Karpas-422 (cell line): Measurements from ENCODE around the gene CTH. TPM values are rescaled to one million over a fixed set of nuclear protein-coding genes. Genes with fewer than 3 reads are reported as not detected.
"Not testable (repeated sequence)": the region's sequence is repeated elsewhere in the genome, so short reads cannot be mapped to it uniquely, and the experiment has no call there.

Experiments used
- DNase-seq: peaks from one replicate; pipeline ENCODE4 v3.0.0-alpha.2; 2015
- H2AFZ ChIP-seq: fragments of 200-600 bp; sonication (generic); 2 replicates; pipeline ENCODE4 v1.6.1; 2014; ENCODE audit warnings: antibody characterized with exemption, low read length, mixed read lengths
- H3K27ac ChIP-seq: fragments of 200-600 bp; sonication (generic); 2 replicates; pipeline ENCODE4 v1.5.1; 2014; ENCODE audit warnings: mild to moderate bottlenecking, low read length, moderate library complexity
- H3K27me3 ChIP-seq: fragments of 200-600 bp; sonication (generic); 2 replicates; pipeline ENCODE4 v1.6.1; 2014; ENCODE audit warnings: low read length, mixed read lengths
- H3K36me3 ChIP-seq: fragments of 200-600 bp; sonication (generic); 2 replicates; pipeline ENCODE4 v1.6.1; 2014; ENCODE audit warnings: low read length, mixed read lengths; ENCODE audit not compliant: insufficient read depth
- H3K4me1 ChIP-seq: fragments of 200-600 bp; sonication (generic); 2 replicates; pipeline ENCODE4 v1.6.1; 2014; ENCODE audit warnings: mild to moderate bottlenecking, low read length, mixed read lengths
- H3K4me2 ChIP-seq: fragments of 200-600 bp; sonication (generic); 2 replicates; pipeline ENCODE4 v1.6.1; 2014; ENCODE audit warnings: low read length, low read depth, mild to moderate bottlenecking; ENCODE audit not compliant: poor library complexity, severe bottlenecking
- H3K4me3 ChIP-seq: fragments of 200-600 bp; sonication (generic); 2 replicates; pipeline ENCODE4 v1.5.1; 2014; ENCODE audit warnings: mild to moderate bottlenecking, antibody characterized with exemption, low read length, mixed read lengths
- H3K79me2 ChIP-seq: fragments of 200-600 bp; sonication (generic); 2 replicates; pipeline ENCODE4 v1.6.1; 2014; ENCODE audit warnings: mild to moderate bottlenecking, low read length, mixed read lengths
- H3K9ac ChIP-seq: fragments of 200-600 bp; sonication (generic); 2 replicates; pipeline ENCODE4 v1.6.0; 2014; ENCODE audit warnings: low read length
- H3K9me2 ChIP-seq: fragments of 200-600 bp; sonication (generic), shearing (Covaris generic); replicated peaks from 2 replicates; pipeline ENCODE4 v1.6.0; 2014; ENCODE audit warnings: mild to moderate bottlenecking, low read length, moderate library complexity; ENCODE audit not compliant: insufficient read depth
- H3K9me3 ChIP-seq: fragments of 300-700, 200-600 bp; sonication (generic); 2 replicates; pipeline ENCODE4 v1.6.1; 2014; ENCODE audit warnings: low read length, mixed read lengths
- H4K20me1 ChIP-seq: fragments of 200-600 bp; sonication (generic); 2 replicates; pipeline ENCODE4 v1.6.1; 2014; ENCODE audit warnings: mild to moderate bottlenecking, antibody characterized with exemption, low read length, low read depth; ENCODE audit not compliant: insufficient read depth
- total RNA-seq: library from RNA; depleted of rRNA; stranded (reverse); fragments of >200 nt; shearing (Covaris generic); gene quantifications from 2 replicates; pipeline ENCODE4 v1.2.3, GENCODE V29; 2014; ENCODE audit warnings: low replicate concordance

Gene CTH
- total RNA-seq, 1 experiment from 2014 or later = 63.3 TPM

DNA sequence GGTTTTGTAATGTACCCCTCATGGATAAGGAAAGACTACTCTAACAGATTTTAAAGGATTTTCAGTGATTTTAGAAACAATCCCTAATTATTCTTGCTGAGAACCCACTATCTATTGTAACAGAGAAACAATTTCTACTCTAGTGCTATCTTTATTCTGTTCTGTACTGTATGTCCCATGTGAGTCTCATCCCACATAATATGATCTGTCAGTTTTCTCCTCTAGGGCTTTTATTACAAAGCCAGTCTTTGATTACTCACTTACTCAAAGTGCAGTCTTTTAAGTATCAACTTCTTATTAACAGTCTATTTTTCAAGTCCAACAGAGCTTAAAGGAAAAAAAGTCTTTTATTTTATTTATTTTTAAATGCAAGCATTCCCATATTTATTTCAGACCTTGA, 54.8 kb downstream of the CTH start:
- no peaks in the 10 kb centered on the region for H4K20me1 ChIP-seq
- H3K36me3 ChIP-seq = no peaks in the 10 kb centered on the region
- H3K9me3 ChIP-seq = no peaks in the 10 kb centered on the region
- no peaks in the 10 kb centered on the region for H3K27me3 ChIP-seq
- H3K4me2 ChIP-seq = no peak overlapping the region
- no peaks in the 10 kb centered on the region for H3K79me2 ChIP-seq
- no peak overlapping the region for H2AFZ ChIP-seq
- H3K9ac ChIP-seq = no peak overlapping the region
- no peak overlapping the region for H3K27ac ChIP-seq
- H3K4me3 ChIP-seq = no peak overlapping the region
- H3K4me1 ChIP-seq = peaks cover 18% of the 10 kb centered on the region
- DNase-seq = no peak
- H3K9me2 ChIP-seq = no peaks in the 10 kb centered on the region

DNA sequence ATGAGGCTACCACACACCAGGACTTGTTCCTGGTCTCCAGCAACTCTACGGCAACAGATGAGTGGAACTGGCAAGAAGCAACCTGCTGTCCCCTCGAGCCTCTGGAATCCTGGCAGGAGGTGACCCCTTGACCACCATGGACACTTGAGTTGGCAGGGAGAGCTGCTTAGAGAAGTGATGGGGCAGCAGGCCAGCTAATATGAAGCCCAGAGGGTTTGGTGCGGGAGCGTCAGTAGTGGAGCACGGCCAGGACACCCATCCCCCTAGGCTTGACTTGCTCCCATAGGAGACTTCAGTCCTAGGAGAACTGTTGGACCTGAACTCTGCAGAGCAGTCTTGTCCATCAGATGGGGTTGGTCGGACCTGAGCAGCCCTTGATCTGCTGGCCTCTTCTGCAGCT, 56.5 kb downstream of the CTH start:
- no peak for DNase-seq
- Histone ChIP-seq H4K20me1 (no peaks in the 10 kb centered on the region), H3K9me2 (no peaks in the 10 kb centered on the region), H3K4me2 (no peak overlapping the region), H3K4me3 (no peak overlapping the region), H3K9ac (no peak overlapping the region), H3K36me3 (no peaks in the 10 kb centered on the region), H3K4me1 (peaks cover 9% of the 10 kb centered on the region), H3K79me2 (no peaks in the 10 kb centered on the region), H3K27me3 (no peaks in the 10 kb centered on the region), H3K9me3 (no peaks in the 10 kb centered on the region), H2AFZ (no peak overlapping the region), H3K27ac (no peak overlapping the region)

DNA sequence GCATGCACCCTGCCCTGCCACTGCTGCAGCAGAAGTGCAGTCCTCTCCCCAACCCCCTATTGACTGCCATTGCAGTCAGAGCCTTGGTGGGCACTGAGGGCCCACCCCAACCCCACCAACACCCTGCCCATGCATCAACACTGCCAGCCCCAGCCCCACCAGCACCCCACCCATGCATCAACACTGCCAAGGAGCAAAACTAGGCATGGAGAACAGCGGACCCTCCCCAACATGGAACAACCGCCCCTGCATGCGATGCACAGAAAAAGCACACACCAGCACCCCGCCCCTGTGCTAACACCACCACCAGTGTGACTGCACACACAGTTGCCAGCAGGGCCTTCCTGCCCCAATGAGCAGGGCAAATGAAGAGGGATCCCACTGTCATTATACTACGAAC, 57.1 kb downstream of the CTH start:
- Histone ChIP-seq H3K9me3 (no peaks in the 10 kb centered on the region), H3K4me2 (no peak overlapping the region), H3K9me2 (no peaks in the 10 kb centered on the region), H3K27me3 (no peaks in the 10 kb centered on the region), H3K9ac (no peak overlapping the region), H3K36me3 (no peaks in the 10 kb centered on the region), H3K27ac (no peak overlapping the region), H4K20me1 (no peaks in the 10 kb centered on the region), H3K79me2 (no peaks in the 10 kb centered on the region), H3K4me3 (no peak overlapping the region), H3K4me1 (peaks cover 9% of the 10 kb centered on the region), H2AFZ (no peak overlapping the region)
- no peak for DNase-seq

DNA sequence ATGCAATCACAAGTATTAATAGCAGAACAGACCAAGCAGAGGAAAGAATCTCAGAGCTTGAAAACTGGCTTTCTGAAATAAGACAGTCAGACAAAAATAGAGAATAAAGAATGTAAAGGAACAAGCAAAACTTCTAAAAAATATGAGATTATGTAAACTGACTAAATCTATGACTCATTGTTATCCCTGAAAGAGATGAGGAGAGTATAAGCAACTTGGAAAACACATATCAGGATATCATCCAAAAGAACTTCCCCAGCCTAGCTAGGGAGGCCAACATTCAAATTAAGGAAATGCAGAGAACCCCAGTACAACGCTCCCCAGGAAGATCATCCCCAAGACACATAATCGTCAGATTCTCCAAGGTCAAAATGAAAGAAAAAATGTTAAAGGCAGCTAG, 58.1 kb downstream of the CTH start:
- H3K9me3 ChIP-seq, H3K4me1 ChIP-seq, H3K79me2 ChIP-seq, H2AFZ ChIP-seq, H3K4me3 ChIP-seq, H3K27ac ChIP-seq, H3K27me3 ChIP-seq, H4K20me1 ChIP-seq, H3K4me2 ChIP-seq, H3K9ac ChIP-seq, DNase-seq, H3K9me2 ChIP-seq, H3K36me3 ChIP-seq: not testable (repeated sequence)

DNA sequence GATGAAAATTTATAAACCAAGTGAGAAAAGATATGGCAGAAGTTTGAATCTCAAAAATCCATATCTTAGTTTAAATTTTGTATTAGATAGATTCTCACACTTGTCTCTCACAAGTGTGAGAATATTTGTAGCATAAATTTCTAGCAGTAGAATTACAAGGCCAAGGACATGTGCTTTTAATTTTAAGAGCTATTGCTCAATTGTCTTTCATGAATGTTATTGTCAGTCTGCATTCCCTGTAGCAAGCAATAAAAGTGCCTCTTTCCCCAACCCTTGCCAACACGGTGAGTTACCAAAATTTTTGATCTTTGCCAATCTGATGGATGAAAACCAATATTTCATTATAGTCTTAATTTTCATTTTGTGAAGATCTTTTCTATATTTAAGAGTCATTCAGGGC, 64.0 kb downstream of the CTH start:
- no peak overlapping the region for H3K4me2 ChIP-seq
- no peaks in the 10 kb centered on the region for H3K79me2 ChIP-seq
- no peaks in the 10 kb centered on the region for H3K36me3 ChIP-seq
- no peaks in the 10 kb centered on the region for H3K27me3 ChIP-seq
- no peaks in the 10 kb centered on the region for H4K20me1 ChIP-seq
- H3K27ac ChIP-seq = no peak overlapping the region
- H3K9ac ChIP-seq = no peak overlapping the region
- H3K4me1 ChIP-seq = no peaks in the 10 kb centered on the region
- no peak for DNase-seq
- H3K9me3 ChIP-seq = no peaks in the 10 kb centered on the region
- H2AFZ ChIP-seq = no peak overlapping the region
- no peaks in the 10 kb centered on the region for H3K9me2 ChIP-seq
- H3K4me3 ChIP-seq = no peak overlapping the region

DNA sequence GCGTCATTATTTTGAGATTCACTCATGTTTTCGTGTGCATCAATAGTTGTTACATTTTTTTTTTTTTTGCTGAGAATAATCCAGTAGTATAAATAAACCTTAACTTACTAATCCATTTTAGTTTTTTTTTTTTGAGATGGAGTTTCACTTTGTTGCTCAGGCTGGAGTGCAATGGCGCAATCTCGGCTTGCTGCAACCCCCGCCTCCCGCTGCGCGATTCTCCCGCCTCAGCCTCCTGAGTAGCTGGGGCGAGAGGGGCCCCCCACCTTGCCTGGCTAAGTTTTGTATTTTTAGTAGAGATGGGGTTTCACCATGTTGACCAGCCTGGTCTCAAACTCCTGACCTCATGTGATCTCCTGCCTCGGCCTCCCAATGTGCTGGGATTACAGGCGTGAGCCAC, 66.0 kb downstream of the CTH start:
- H3K4me2 ChIP-seq = no peak overlapping the region
- H2AFZ ChIP-seq = no peak overlapping the region
- no peaks in the 10 kb centered on the region for H3K79me2 ChIP-seq
- no peak for DNase-seq
- no peaks in the 10 kb centered on the region for H3K27me3 ChIP-seq
- no peak overlapping the region for H3K27ac ChIP-seq
- peaks cover 3% of the 10 kb centered on the region; the same call in 1 of the 2 replicates for H3K4me1 ChIP-seq
- H3K9me3 ChIP-seq = no peaks in the 10 kb centered on the region
- H3K36me3 ChIP-seq = no peaks in the 10 kb centered on the region
- no peaks in the 10 kb centered on the region for H4K20me1 ChIP-seq
- H3K9me2 ChIP-seq = no peaks in the 10 kb centered on the region
- H3K4me3 ChIP-seq = no peak overlapping the region
- no peak overlapping the region for H3K9ac ChIP-seq

DNA sequence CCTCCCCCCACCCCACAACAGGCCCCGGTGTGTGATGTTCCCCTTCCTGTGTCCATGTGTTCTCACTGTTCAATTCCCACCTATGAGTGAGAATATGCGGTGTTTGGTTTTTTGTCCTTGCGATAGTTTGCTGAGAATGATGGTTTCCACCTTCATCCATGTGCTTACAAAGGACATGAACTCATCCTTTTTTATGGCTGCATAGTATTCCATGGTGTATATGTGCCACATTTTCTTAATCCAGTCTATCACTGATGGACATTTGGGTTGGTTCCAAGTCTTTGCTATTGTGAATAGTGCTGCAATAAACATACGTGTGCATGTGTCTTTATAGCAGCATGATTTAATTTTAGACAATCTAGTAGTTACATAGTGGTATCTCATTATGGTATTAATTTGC, 66.8 kb downstream of the CTH start:
- H3K9ac ChIP-seq, H3K9me2 ChIP-seq, H3K4me2 ChIP-seq, H3K4me1 ChIP-seq, H3K36me3 ChIP-seq, H3K4me3 ChIP-seq, H3K27ac ChIP-seq, H3K9me3 ChIP-seq, H3K27me3 ChIP-seq, DNase-seq, H4K20me1 ChIP-seq, H3K79me2 ChIP-seq, H2AFZ ChIP-seq: not testable (repeated sequence)

DNA sequence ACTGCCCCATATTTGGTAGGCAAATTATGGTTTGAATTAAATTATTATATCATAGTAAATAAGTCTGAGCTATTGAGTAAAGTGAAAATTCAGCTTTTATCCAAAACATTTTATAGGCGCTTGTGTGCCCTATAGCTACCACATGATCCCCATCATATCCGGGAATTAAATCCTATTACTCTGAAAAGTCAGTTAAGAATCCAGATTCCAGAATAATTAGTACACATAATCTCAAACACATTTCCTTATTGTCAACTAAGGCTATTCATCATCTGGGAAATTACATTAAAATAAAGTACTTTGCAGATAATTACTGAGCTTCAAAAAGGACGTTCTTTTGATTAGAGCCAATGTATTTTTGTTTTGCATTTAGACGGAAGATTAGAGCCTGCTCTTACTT, 72.3 kb downstream of the CTH start:
- H3K4me3 ChIP-seq = no peak overlapping the region
- H3K4me2 ChIP-seq = no peak overlapping the region
- no peaks in the 10 kb centered on the region for H3K9me3 ChIP-seq
- no peaks in the 10 kb centered on the region for H3K79me2 ChIP-seq
- no peak overlapping the region for H2AFZ ChIP-seq
- H3K4me1 ChIP-seq = peaks cover 3% of the 10 kb centered on the region; the same call in 1 of the 2 replicates
- H3K27me3 ChIP-seq = no peaks in the 10 kb centered on the region
- DNase-seq = no peak
- H4K20me1 ChIP-seq = no peaks in the 10 kb centered on the region
- no peak overlapping the region for H3K27ac ChIP-seq
- no peak overlapping the region for H3K9ac ChIP-seq
- H3K9me2 ChIP-seq = no peaks in the 10 kb centered on the region
- H3K36me3 ChIP-seq = no peaks in the 10 kb centered on the region

DNA sequence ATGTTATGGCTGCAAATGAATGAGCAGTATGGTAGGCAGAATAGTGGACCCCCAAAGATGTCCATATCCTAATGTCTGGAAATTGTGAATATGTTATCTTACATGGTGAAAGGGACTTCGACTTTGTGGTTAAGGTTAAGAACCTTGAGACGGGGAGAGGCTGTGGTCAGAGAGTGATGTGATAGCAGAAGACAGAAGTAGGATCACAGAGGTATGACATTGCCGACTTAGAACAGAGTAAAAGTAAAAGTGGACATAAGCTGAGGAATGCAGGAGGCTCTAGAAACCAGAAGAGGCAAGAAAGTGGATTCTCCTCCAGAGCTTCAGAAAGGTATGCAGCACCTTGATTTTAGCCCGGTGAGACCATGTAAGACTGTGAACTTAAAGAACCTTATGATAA, 74.6 kb downstream of the CTH start:
- peaks cover 3% of the 10 kb centered on the region; the same call in 1 of the 2 replicates for H3K4me1 ChIP-seq
- H3K9me3 ChIP-seq = no peaks in the 10 kb centered on the region; the same call in 1 of the 2 replicates
- H3K79me2 ChIP-seq = no peaks in the 10 kb centered on the region
- H3K36me3 ChIP-seq = no peaks in the 10 kb centered on the region
- DNase-seq = no peak
- no peaks in the 10 kb centered on the region for H4K20me1 ChIP-seq
- H3K4me3 ChIP-seq = no peak overlapping the region
- H3K27ac ChIP-seq = no peak overlapping the region
- no peak overlapping the region for H3K9ac ChIP-seq
- H2AFZ ChIP-seq = no peak overlapping the region
- no peaks in the 10 kb centered on the region for H3K27me3 ChIP-seq
- no peak overlapping the region for H3K4me2 ChIP-seq
- H3K9me2 ChIP-seq = no peaks in the 10 kb centered on the region
